Ishikawa (cell line): ENCODE results near the gene PBLD.

Source experiments
- EP300 ChIP-seq: IDR thresholded peaks from 2 replicates; pipeline ENCODE4 v1.6.1; 2012; ENCODE audit warnings: borderline replicate concordance
- REST ChIP-seq: IDR thresholded peaks from 2 replicates; pipeline ENCODE4 v1.6.1; 2012; ENCODE audit warnings: low read depth, mild to moderate bottlenecking
- YY1 ChIP-seq: IDR thresholded peaks from 2 replicates; pipeline ENCODE4 v1.6.1; 2012; ENCODE audit warnings: low read depth

GRCh38 chr10:68253346-68253745 lies 79.4 kb downstream of the PBLD start:
- no peak for TF ChIP-seq REST
- no peak for TF ChIP-seq YY1
- TF ChIP-seq EP300: no peak
